Cardiac muscle cell (in vitro differentiated cells and primary cell): Measurements from ENCODE around the gene DSG1. TPM values are rescaled to one million over a fixed set of nuclear protein-coding genes. Genes with fewer than 3 reads are reported as not detected.

Experiments
- DNase-seq, 2 donors: peaks; one replicate each; pipeline versions ENCODE4 v3.0.0 to v3.0.0-alpha.2; 2010 to 2017; ENCODE audit warnings: low read depth in 1 of 2, low spot score in 1 of 2
- H3K27ac ChIP-seq: fragments of 200-600 bp; sonication (generic); 2 replicates; pipeline ENCODE4 v1.5.1; 2016
- H3K27me3 ChIP-seq: fragments of 200-600 bp; sonication (generic); 2 replicates; pipeline ENCODE4 v1.6.0; 2016; ENCODE audit warnings: control low read depth
- H3K36me3 ChIP-seq: fragments of 200-600 bp; sonication (generic); 2 replicates; pipeline ENCODE4 v1.5.1; 2016; ENCODE audit warnings: control low read depth
- H3K4me1 ChIP-seq: fragments of 200-600 bp; sonication (generic); 2 replicates; pipeline ENCODE4 v1.8.1; 2017; ENCODE audit warnings: low read depth, mild to moderate bottlenecking, mixed run types
- H3K4me3 ChIP-seq: fragments of 200-600 bp; sonication (generic); 2 replicates; pipeline ENCODE4 v1.5.1; 2016; ENCODE audit warnings: mild to moderate bottlenecking
- H3K9me3 ChIP-seq: fragments of 200-600 bp; sonication (generic); 2 replicates; pipeline ENCODE4 v1.5.1; 2017; ENCODE audit warnings: low read depth, mild to moderate bottlenecking, control low read depth
- CTCF ChIP-seq: IDR thresholded peaks from 2 replicates; pipeline ENCODE4 v1.5.1; 2012; ENCODE audit warnings: low read depth, mild to moderate bottlenecking, low read length
- polyA plus RNA-seq: library from polyadenylated mRNA; unstranded; fragments of >200 nt; fragmentation: Nextera tagmentation; extraction: Ambion mirVana; gene quantifications from 2 replicates; pipeline ENCODE4 v1.2.1, GENCODE V29; 2016
- total RNA-seq: library from RNA; depleted of rRNA; stranded (reverse); fragments of >200 nt; gene quantifications from 2 replicates; pipeline ENCODE4 v1.2.3, GENCODE V29; 2016

DSG1 gene
- total and polyA plus RNA-seq, 2 experiments from 2014 or later, result not detected

GRCh38 chr18:31393286-31393685 is 75.3 kb downstream of the DSG1 start:
- Histone ChIP-seq H3K4me3 (no peak overlapping the region), H3K9me3 (no peaks in the 10 kb centered on the region), H3K4me1 (peaks cover 10% of the 10 kb centered on the region), H3K36me3 (no peaks in the 10 kb centered on the region), H3K27ac (no peak overlapping the region), H3K27me3 (no peaks in the 10 kb centered on the region)
- DNase-seq, result no peak
- no peak for TF ChIP-seq CTCF

GRCh38 chr18:31396796-31397612 is 79.0 kb downstream of the DSG1 start:
- Histone ChIP-seq H3K27ac (peak overlapping the region; percentile 73), H3K9me3 (no peaks in the 10 kb centered on the region), H3K27me3 (no peaks in the 10 kb centered on the region), H3K4me1 (peaks cover 33% of the 10 kb centered on the region), H3K36me3 (no peaks in the 10 kb centered on the region), H3K4me3 (no peak overlapping the region)
- DNase-seq, result peak; percentile 6 to 66
- TF ChIP-seq CTCF, result no peak

- peaks cover 33% of the 10 kb centered on the region for H3K4me1 ChIP-seq
- TF ChIP-seq CTCF, result no peak
- no peaks in the 10 kb centered on the region for H3K27me3 ChIP-seq
- DNase-seq, result peak in 1 of 2 donors; percentile 3
- no peaks in the 10 kb centered on the region for H3K36me3 ChIP-seq
- no peak overlapping the region for H3K4me3 ChIP-seq
- no peak overlapping the region for H3K27ac ChIP-seq
- no peaks in the 10 kb centered on the region for H3K9me3 ChIP-seq
These were observed 80.2 kb downstream of the DSG1 start for GRCh38 chr18:31398191-31398590.

GRCh38 chr18:31399306-31400032 is 81.5 kb downstream of the DSG1 start:
- TF ChIP-seq CTCF, result no peak
- Histone ChIP-seq H3K27ac (peak overlapping the region; percentile 1), H3K36me3 (no peaks in the 10 kb centered on the region), H3K4me3 (no peak overlapping the region), H3K9me3 (no peaks in the 10 kb centered on the region), H3K4me1 (peaks cover 33% of the 10 kb centered on the region), H3K27me3 (no peaks in the 10 kb centered on the region)
- no peak for DNase-seq

GRCh38 chr18:31401156-31402025 is 83.4 kb downstream of the DSG1 start:
- H3K4me1 ChIP-seq, result peaks cover 33% of the 10 kb centered on the region
- no peaks in the 10 kb centered on the region for H3K27me3 ChIP-seq
- DNase-seq, result no peak
- TF ChIP-seq CTCF, result no peak
- H3K27ac ChIP-seq, result no peak overlapping the region
- H3K9me3 ChIP-seq, result no peaks in the 10 kb centered on the region
- no peak overlapping the region for H3K4me3 ChIP-seq
- no peaks in the 10 kb centered on the region for H3K36me3 ChIP-seq
